VCaP (cell line): Measurements from ENCODE around the gene KCNRG.

Source experiments
- H3K27ac ChIP-seq: fragments of 450-650 bp; 2 replicates; pipeline ENCODE4 v1.5.1; 2017
- CTCF ChIP-seq: fragments of 450-650 bp; conservative IDR thresholded peaks from 2 replicates; pipeline ENCODE4 v1.5.1; 2017; ENCODE audit warnings: mild to moderate bottlenecking, moderate library complexity

Gene KCNRG

GRCh38 chr13:50012396-50013169, 2.7 kb upstream of the KCNRG start:
- H3K27ac ChIP-seq: no peak overlapping the region
- no peak for TF ChIP-seq CTCF

GRCh38 chr13:50014386-50014785, 858 bp upstream of the KCNRG start:
- TF ChIP-seq CTCF: no peak
- H3K27ac ChIP-seq: no peak overlapping the region

GRCh38 chr13:50015750-50016149, 506 bp downstream of the KCNRG start:
- no peak for TF ChIP-seq CTCF
- no peak overlapping the region; the same call in 1 of the 2 replicates for H3K27ac ChIP-seq

- TF ChIP-seq CTCF: no peak
- H3K27ac ChIP-seq: no peak overlapping the region
Measured at GRCh38 chr13:50016444-50016843, 1.2 kb downstream of the KCNRG start.

- no peak overlapping the region for H3K27ac ChIP-seq
- TF ChIP-seq CTCF: no peak
Measured at GRCh38 chr13:50017819-50018218, 2.6 kb downstream of the KCNRG start.

GRCh38 chr13:50025436-50025835, 10.2 kb downstream of the KCNRG start:
- peak overlapping the region; percentile 36 for H3K27ac ChIP-seq
- no peak for TF ChIP-seq CTCF

GRCh38 chr13:50026788-50027473, 11.7 kb downstream of the KCNRG start:
- TF ChIP-seq CTCF: no peak

More at GRCh38 chr13:50026788-50027473, 11.7 kb downstream of the KCNRG start:
- H3K27ac ChIP-seq: no peak overlapping the region
